Transverse colon (tissue), 4 donors: ENCODE data around the gene TBCD. TPM values are rescaled to one million over a fixed set of nuclear protein-coding genes. Genes with fewer than 3 reads are reported as not detected.

Source experiments
- DNase-seq: peaks from one replicate; pipeline ENCODE4 v3.0.0-alpha.2; 2019
- H3K27ac ChIP-seq, 4 donors: fragments of 200-600 bp; sonication (generic); 2 replicates each; pipeline ENCODE4 v1.5.1; 2016 to 2018; ENCODE audit warnings: inconsistent platforms in 4 of 4
- H3K27me3 ChIP-seq: fragments of 200-600 bp; sonication (generic); 2 replicates; pipeline ENCODE4 v1.5.1; 2017; ENCODE audit warnings: inconsistent platforms
- H3K36me3 ChIP-seq, 4 donors: fragments of 200-600 bp; sonication (generic); 2 replicates each; pipeline ENCODE4 v1.5.1; 2017 to 2019; ENCODE audit warnings: inconsistent platforms in 4 of 4
- H3K4me1 ChIP-seq, 4 donors: fragments of 200-600 bp; sonication (generic); 2 replicates each; pipeline ENCODE4 v1.5.1; 2017 to 2020; ENCODE audit warnings: inconsistent platforms in 4 of 4
- H3K4me3 ChIP-seq, 4 donors: fragments of 200-600 bp; sonication (generic); 1 replicate in 1 of 4; 2 replicates in 3 of 4; pipeline versions ENCODE4 v1.5.1 to v1.6.1; 2017 to 2019; ENCODE audit warnings: inconsistent platforms in 4 of 4
- H3K9me3 ChIP-seq, 2 donors: fragments of 200-600 bp; sonication (generic); 2 replicates each; pipeline ENCODE4 v1.5.1; 2017 to 2019; ENCODE audit warnings: inconsistent platforms in 2 of 2
- EP300 ChIP-seq: sonication (generic); formaldehyde crosslinking; IDR thresholded peaks from one replicate; pipeline ENCODE4 v1.6.1; 2017; ENCODE audit warnings: antibody characterized with exemption, low read depth
- POLR2A ChIP-seq: fragments of 450-650 bp; IDR thresholded peaks from one replicate; pipeline ENCODE4 v1.6.1; 2016; ENCODE audit warnings: antibody characterized with exemption, mild to moderate bottlenecking, moderate library complexity
- POLR2AphosphoS5 ChIP-seq, 3 donors: sonication (generic); formaldehyde crosslinking; IDR thresholded peaks; one replicate each; pipeline ENCODE4 v1.6.1; 2016; ENCODE audit warnings: antibody characterized with exemption in 3 of 3
- WGBS, 2 donors: methylation state at CpG; one replicate each; pipeline ENCODE4 v1.1.5; 2018; ENCODE audit warnings: low coverage in 1 of 2; 5-methylcytosine and 5-hydroxymethylcytosine counted together
- in situ Hi-C, 4 donors: fragments of 200-750 bp; cut with MboI; loops; one replicate each; pipeline versions ENCODE4 v1.15.0 to v1.15.1; 2017; ENCODE audit warnings: low sequenced_read_pairs in 3 of 4, low pct_ligation_motif_present in 1 of 4, low pct_unique_long_range_greater_than_20kb in 1 of 4
- intact Hi-C: fragments of 100-400 bp; cut with DNase I; formaldehyde crosslinking; loops from one replicate; pipeline ENCODE4 v1.15.1; 2023; ENCODE audit warnings: low total_unique reads
- total RNA-seq, 4 donors: library from RNA; depleted of rRNA; stranded (reverse); fragments of >200 nt; gene quantifications; one replicate each; pipeline ENCODE4 v1.1.0, GENCODE V29; 2016
- TF ChIP-seq, protein P1 (sequence below), 5 experiments: fragments of 200-600 bp in 3 of 5; fragments of 450-650 bp in 2 of 5; sonication (generic) in 3 of 5; IDR thresholded peaks; 1 replicate in 2 of 5; 2 replicates in 3 of 5; pipeline ENCODE4 v1.5.1; 2016 to 2017; ENCODE audit warnings: antibody characterized with exemption in 5 of 5, inconsistent platforms in 3 of 5, mild to moderate bottlenecking in 2 of 5, moderate library complexity in 1 of 5

TBCD gene
- total RNA-seq, 4 donors from 2014 or later, result 38.6 to 104 (median 39.8) TPM

GRCh38 chr17:82709676-82710498 lies 42.0 kb upstream of the TBCD start:
- peaks cover 0 to 8% (median 1%) of the 10 kb centered on the region in 4 donors for H3K4me1 ChIP-seq
- no peak overlapping the region for H3K4me3 ChIP-seq
- no peak overlapping the region for H3K27ac ChIP-seq
- intact Hi-C loops (no loop called here), in situ Hi-C loops (no loop called here)
- 87% methylated on average over 25 of the region's 25 CpGs; no CpG with 5 or more reads in 1 of the 2 donors for WGBS, 2 donors
- H3K36me3 ChIP-seq, result no peaks in the 10 kb centered on the region
- H3K9me3 ChIP-seq, result no peaks in the 10 kb centered on the region
- no peaks in the 10 kb centered on the region for H3K27me3 ChIP-seq
- DNase-seq, result no peak
- TF ChIP-seq POLR2A, result no peak
- TF ChIP-seq, protein P1, sequence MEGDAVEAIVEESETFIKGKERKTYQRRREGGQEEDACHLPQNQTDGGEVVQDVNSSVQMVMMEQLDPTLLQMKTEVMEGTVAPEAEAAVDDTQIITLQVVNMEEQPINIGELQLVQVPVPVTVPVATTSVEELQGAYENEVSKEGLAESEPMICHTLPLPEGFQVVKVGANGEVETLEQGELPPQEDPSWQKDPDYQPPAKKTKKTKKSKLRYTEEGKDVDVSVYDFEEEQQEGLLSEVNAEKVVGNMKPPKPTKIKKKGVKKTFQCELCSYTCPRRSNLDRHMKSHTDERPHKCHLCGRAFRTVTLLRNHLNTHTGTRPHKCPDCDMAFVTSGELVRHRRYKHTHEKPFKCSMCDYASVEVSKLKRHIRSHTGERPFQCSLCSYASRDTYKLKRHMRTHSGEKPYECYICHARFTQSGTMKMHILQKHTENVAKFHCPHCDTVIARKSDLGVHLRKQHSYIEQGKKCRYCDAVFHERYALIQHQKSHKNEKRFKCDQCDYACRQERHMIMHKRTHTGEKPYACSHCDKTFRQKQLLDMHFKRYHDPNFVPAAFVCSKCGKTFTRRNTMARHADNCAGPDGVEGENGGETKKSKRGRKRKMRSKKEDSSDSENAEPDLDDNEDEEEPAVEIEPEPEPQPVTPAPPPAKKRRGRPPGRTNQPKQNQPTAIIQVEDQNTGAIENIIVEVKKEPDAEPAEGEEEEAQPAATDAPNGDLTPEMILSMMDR (IDR thresholded peaks at IDR 0.05), result no peak
- TF ChIP-seq POLR2AphosphoS5 (IDR thresholded peaks at IDR 0.05), result no peak
- TF ChIP-seq EP300, result no peak

DNA sequence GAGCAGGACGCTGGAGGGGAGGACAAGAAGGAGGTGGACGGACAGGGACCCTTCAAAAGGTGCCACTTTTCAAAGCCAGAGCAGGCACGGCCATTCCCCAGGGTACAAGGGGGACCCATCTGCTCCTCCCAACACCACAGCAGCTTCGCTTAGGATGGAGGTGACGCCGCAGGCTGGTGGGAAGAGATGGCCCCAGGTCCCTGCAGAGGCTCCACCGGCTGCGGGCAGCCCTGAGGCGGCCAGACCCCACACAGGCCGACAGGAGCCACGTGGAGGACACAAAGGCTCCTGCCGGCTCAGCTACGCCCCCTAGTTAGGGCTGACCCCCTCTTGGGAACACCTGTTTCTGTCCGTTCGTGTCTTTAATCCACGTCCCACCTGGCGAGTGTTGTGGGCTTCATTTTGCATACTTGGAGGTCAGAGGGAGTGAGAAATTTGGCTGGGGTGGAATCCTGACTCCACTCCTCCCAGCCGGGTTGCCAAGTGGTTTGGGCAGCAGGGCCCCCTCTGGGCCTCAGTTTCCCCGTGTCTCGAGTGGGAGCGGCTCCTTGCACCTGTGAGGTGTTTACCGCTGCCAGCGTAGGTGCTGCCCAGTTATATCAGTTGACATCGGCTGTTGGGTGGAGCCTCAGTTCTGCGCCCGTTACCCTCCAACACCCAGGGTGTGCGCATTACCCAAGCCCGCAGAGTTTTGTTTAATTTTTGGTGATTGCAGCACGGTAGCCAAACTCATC lies 41.2 kb upstream of the TBCD start:
- intact Hi-C loops, result no loop called here

DNA sequence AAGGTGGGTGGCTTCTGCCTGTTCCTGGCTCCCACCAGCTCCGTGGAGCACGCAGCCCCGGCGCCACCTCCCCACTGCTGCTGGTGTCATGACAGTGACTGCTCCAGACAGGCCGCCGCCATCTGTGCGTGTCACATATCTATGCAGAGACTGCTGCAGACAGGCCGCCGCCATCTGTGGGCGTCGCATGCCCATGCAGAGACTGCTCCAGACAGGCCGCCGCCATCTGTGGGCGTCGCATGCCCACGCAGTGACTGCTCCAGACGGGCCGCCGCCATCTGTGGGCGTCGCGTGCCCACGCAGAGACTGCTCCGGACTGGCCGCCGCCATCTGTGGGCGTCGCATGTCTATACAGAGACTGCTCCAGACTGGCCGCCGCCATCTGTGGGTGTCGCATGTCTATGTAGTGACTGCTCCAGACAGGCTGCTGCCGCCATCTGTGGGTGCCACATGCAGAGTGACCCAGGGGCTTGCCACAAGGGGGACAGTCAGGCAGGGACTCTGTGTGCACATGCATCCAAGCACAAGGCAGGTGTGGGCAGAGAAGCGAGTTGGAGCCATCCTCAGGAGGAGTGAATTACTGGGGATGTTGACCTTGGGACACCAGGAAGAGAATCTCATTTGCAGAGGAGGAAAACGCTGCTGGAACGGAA lies 38.7 kb upstream of the TBCD start:
- TF ChIP-seq, protein P1 (IDR thresholded peaks at IDR 0.05), result no peak
- no peak for TF ChIP-seq POLR2A
- TF ChIP-seq POLR2AphosphoS5 (IDR thresholded peaks at IDR 0.05), result no peak
- no peak for TF ChIP-seq EP300
- no peaks in the 10 kb centered on the region for H3K36me3 ChIP-seq
- no peak for DNase-seq
- intact Hi-C loops, result no loop called here
- no peaks in the 10 kb centered on the region for H3K9me3 ChIP-seq
- in situ Hi-C loops, result no loop called here
- H3K27ac ChIP-seq, result no peak overlapping the region
- no peak overlapping the region for H3K4me3 ChIP-seq
- peaks cover 9 to 17% (median 14%) of the 10 kb centered on the region in 4 donors for H3K4me1 ChIP-seq
- no peaks in the 10 kb centered on the region for H3K27me3 ChIP-seq
- 80 to 92% methylated on average over 2 to 35 of the region's 35 CpGs for WGBS, 2 donors

More for the DNA sequence above, 41.2 kb upstream of the TBCD start:
- Histone ChIP-seq H3K27me3 (no peaks in the 10 kb centered on the region), H3K9me3 (no peaks in the 10 kb centered on the region), H3K4me3 (no peak overlapping the region), H3K27ac (no peak overlapping the region), H3K36me3 (no peaks in the 10 kb centered on the region), H3K4me1 (peaks cover 0 to 7% (median under 1%) of the 10 kb centered on the region in 4 donors)
- TF ChIP-seq POLR2AphosphoS5 (IDR thresholded peaks at IDR 0.05), result no peak
- TF ChIP-seq, protein P1 (IDR thresholded peaks at IDR 0.05), result no peak
- TF ChIP-seq POLR2A, result no peak
- TF ChIP-seq EP300, result no peak
- WGBS, 2 donors, result 54 to 69% methylated on average over 4 to 26 of the region's 29 CpGs
- DNase-seq, result no peak
- in situ Hi-C loops, result no loop called here
